NCI-H748 (cell line): ENCODE results near the gene S100A5.
"Not testable (repeated sequence)": the region's sequence is repeated elsewhere in the genome, so short reads cannot be mapped to it uniquely, and the experiment has no call there.

Source experiments
- DNase-seq: peaks from one replicate; lab custom pipeline; 2025; ENCODE audit not compliant: unreplicated experiment; lab: John Stamatoyannopoulos, UW

Gene S100A5, protein sequence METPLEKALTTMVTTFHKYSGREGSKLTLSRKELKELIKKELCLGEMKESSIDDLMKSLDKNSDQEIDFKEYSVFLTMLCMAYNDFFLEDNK

GRCh38 chr1:153540394-153541361, at the start of gene S100A5:
S100A5 (minus strand) TSS chr1:153540934; CDS start chr1:153540191, 743 bp downstream.
- DNase-seq, result no peak

GRCh38 chr1:153588482-153588881, 47.7 kb upstream of the S100A5 start:
- no peak for DNase-seq

DNA sequence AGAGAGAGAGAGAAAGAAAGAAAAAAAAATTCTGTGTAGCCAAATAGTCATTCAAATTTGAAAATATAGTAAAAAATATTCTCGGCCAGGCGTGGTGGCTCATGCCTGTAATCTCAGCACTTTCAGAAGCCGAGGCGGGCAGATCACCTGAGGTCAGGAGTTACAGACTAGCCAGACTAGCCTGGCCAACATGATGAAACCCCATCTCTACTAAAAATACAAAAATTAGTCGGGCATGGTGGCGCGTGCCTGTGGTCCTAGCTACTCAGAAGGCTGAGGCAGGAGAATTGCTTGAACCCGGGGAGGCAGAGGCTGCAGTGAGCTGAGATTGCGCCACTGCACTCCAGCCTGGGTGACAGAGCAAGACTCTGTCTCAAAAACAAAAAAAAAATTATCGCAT, 47.3 kb upstream of the S100A5 start:
- DNase-seq, result not testable (repeated sequence)

DNA sequence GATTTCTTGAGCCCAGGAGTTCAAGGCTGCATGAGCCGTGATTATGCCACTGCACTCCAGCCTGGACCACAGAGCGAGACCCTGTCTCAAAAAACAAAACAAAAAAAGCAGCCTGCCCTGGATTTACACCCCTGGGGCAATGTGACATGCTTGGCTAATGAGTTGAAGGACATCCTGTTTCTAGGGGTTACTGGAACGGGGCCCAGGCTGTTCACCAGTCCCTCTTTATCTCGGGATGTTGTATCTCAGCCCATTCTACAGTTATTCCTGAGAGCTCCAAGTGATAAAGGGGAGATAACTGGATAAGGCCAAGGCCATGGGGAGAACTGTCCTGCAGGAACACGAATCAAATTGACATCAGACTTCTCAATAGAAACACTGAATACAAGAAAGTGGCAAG, 46.6 kb upstream of the S100A5 start:
- no peak for DNase-seq

DNA sequence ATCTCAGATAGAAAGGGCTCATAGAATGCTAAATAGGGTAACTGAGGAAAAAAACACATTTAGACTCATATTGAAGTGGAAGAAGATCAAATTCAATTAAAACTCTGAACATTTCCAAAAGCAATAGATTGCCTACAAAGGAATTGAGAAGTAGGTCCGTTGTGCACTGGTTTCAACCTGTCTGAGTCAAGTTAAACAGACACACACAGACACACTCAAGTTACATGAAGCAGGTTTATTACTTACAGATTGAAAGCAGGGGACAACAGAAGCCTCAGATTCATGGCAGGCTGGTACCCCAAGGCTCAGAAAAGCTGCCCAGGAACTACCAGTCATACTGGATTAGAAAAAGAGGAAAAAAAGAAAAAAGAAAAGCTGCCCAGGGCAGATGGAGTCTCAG, 45.6 kb upstream of the S100A5 start:
- no peak for DNase-seq

- no peak for DNase-seq
These were observed 44.3 kb upstream of the S100A5 start for GRCh38 chr1:153585006-153585405.

GRCh38 chr1:153583976-153584375, 43.2 kb upstream of the S100A5 start:
- DNase-seq, result no peak

DNA sequence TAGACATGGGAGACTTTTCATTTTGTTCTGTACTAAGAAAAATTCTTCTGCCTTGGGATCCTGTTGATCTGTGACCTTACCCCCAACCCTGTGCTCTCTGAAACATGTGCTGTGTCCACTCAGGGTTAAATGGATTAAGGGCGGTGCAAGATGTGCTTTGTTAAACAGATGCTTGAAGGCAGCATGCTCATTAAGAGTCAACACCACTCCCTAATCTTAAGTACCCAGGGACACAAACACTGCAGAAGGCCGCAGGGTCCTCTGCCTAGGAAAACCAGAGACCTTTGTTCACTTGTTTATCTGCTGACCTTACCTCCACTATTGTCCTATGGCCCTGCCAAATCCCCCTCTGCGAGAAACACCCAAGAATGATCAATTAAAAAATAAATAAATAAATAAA, 42.8 kb upstream of the S100A5 start:
- DNase-seq, result not testable (repeated sequence)

DNA sequence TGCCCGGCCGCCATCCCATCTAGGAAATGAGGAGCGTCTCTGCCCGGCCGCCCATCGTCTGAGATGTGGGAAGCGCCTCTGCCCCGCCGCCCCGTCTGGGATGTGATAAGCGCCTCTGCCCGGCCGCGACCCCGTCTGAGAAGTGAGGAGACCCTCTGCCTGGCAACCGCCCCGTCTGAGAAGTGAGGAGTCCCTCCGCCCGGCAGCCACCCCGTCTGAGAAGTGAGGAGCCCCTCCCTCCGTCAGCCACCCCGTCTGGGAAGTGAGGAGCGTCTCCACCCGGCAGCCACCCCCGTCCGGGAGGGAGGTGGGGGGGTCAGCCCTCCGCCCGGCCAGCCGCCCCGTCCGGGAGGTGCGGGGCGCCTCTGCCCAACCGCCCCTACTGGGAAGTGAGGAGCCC, 42.1 kb upstream of the S100A5 start:
- not testable (repeated sequence) for DNase-seq

DNA sequence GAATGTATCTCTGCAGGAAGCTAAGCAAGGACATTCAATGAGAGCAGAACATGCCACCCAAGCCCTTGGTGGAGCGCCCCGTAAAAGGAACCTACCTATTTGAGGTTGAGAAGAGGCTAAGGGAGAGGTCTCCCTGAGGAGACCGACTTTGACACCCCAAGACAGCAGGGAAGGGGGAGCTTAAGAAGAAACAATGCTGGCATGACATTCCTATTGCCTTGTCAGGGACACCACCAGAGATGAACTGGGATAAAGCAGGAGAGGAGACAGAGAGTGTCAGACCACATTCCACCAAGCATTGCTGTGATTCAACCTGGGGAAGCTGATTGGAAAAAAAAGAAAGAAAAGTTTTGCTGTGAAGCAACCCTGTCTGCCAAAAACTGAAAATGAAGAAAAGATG, 38.2 kb upstream of the S100A5 start:
- no peak for DNase-seq

GRCh38 chr1:153578490-153578889, 37.8 kb upstream of the S100A5 start:
- no peak for DNase-seq

- DNase-seq, result peak; percentile 12
These were observed 36.9 kb upstream of the S100A5 start for GRCh38 chr1:153577624-153578051.

DNA sequence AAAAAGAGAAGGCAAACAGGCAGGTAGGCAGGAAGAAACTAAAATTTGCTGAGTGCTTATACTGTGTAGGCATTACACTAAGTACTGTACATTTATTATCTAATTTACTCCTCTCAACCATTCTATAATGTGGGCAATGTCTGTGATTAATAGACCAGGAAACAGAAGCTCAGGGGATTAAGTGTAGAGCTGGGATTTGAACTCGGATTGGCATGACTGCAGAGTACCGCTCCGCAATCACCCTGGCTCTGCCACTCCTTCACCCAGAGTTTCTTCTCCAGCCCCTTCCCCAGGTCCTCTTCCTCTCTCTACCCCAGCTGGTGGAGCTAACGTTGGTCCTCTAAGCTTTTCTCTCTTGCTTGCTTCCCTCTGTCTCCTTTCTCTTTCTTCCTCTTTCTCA, 36.4 kb upstream of the S100A5 start:
- no peak for DNase-seq

DNA sequence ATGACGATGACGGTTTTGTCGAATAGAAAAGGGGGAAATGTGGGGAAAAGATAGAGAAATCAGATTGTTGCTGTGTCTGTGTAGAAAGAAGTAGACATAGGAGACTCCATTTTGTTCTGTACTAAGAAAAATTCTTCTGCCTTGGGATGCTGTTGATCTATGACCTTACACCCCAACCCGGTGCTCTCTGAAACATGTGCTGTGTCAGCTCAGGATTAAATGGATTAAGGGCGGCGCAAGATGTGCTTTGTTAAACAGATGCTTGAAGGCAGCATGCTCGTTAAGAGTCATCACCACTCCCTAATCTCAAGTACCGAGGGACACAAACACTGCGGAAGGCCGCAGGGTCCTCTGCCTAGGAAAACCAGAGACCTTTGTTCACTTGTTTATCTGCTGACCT, 34.8 kb upstream of the S100A5 start:
- DNase-seq, result not testable (repeated sequence)

- not testable (repeated sequence) for DNase-seq
These were observed 34.4 kb upstream of the S100A5 start for GRCh38 chr1:153575081-153575491.

DNA sequence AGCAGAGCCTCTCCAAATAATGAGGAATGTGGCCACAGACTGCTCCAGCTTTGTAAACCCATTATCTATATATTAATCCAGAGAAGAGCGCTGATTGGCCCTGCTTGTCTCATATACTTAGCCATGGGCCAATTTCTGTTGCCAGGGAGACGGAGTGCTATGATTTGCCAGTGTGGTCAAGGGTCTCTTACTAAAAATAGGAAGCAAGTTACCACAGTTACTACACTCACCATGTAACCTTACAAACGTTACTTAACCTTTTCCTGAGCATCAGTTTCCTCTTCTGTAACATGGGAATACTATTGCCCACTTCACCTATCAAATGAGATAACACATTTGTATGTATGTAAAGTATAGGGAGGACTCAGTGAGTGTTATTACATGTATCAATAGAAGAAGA, 32.6 kb upstream of the S100A5 start:
- DNase-seq, result no peak

GRCh38 chr1:153572569-153573015, 31.9 kb upstream of the S100A5 start:
- peak; percentile 57 for DNase-seq

DNA sequence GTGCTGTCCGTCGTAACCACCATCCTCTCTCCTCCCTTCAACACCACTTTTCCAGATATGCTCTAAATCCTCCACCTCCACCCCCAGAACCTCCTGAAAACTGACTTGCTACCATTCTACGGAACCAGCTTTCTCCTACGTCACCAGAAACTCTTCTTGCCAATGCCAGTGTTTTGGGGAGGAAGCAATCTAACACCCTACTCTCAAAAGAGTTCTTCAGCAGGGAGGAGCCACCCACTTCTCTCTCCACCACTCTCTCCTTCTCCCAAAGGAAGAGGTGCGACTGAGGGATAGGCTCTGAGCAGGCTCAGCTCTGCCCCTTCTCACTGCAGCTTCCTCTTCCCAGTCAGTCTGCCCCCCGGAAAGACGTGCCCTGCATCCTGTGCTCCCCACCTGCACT, 31.0 kb upstream of the S100A5 start:
- no peak for DNase-seq

DNA sequence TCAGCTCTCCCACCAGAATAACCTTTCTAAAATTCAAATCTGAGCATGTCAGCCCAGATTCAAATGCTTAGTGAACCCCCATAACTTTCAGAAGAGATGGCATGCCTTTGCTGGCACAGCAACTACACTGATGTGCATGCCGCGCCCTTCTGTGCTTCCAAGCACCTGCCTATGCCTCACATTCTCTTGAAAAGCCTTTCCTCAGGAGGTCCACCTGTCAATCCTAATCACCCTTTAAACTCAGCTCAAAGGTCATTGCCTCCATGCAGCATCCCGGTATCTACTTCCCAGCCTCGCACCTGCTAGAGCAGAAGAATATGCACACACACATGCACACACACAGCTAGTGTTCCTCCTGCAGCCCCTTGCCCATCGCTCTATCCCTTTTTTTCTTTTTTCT, 30.1 kb upstream of the S100A5 start:
- peak; percentile 30 for DNase-seq

- no peak for DNase-seq
These were observed 28.7 kb upstream of the S100A5 start for GRCh38 chr1:153569465-153569864.

- peak; percentile 91 for DNase-seq
These were observed 27.8 kb upstream of the S100A5 start for GRCh38 chr1:153568367-153569099.
